RWPE1 (cell line): ENCODE results near the gene SYN1.

Experiments used
- CTCF ChIA-PET: fragments of 350-600 bp; sonication (Branson Sonifier 250); formaldehyde crosslinking; extraction: SDS; loops from one replicate; lab custom pipeline; 2021; lab: Yijun Ruan, JAX
- POLR2A ChIA-PET: fragments of 400-600 bp; formaldehyde crosslinking; extraction: SDS; loops from one replicate; lab custom pipeline; 2020; ENCODE audit warnings: antibody characterized with exemption; ENCODE audit not compliant: low non-redundant PET; lab: Yijun Ruan, JAX
- DNase-seq: peaks from one replicate; pipeline ENCODE4 v3.0.0; 2012; ENCODE audit warnings: low spot score
- H3K27ac ChIP-seq: fragments of 450-650 bp; 2 replicates; pipeline ENCODE4 v1.5.1; 2017
- CTCF ChIP-seq: fragments of 450-650 bp; conservative IDR thresholded peaks from 2 replicates; pipeline ENCODE4 v1.5.1; 2017; ENCODE audit warnings: low read depth, mild to moderate bottlenecking

SYN1 gene

GRCh38 chrX:47577424-47577823 is 42.2 kb downstream of the SYN1 start:
- POLR2A ChIA-PET: no interaction called here
- peak overlapping the region; percentile 47 for H3K27ac ChIP-seq
- DNase-seq: no peak
- CTCF ChIA-PET: interaction anchor here (1.2 kb wide), 1 partner anchor 51 kb away, joined by 3 read pairs; no protein-coding TSS in a partner anchor
- TF ChIP-seq CTCF: no peak

- TF ChIP-seq CTCF: no peak
- peak overlapping the region; percentile 25 for H3K27ac ChIP-seq
- ChIA-PET POLR2A (no interaction called here), CTCF (no interaction called here)
- DNase-seq: no peak
Observed at GRCh38 chrX:47576021-47576898, 43.4 kb downstream of the SYN1 start.

GRCh38 chrX:47574547-47575301 is 44.9 kb downstream of the SYN1 start:
- H3K27ac ChIP-seq: peak overlapping the region; percentile 97
- DNase-seq: no peak
- POLR2A ChIA-PET: no interaction called here
- no peak for TF ChIP-seq CTCF
- CTCF ChIA-PET: interaction anchor here (0.6 kb wide), 1 partner anchor 277 kb away, joined by 3 read pairs; no protein-coding TSS in a partner anchor

GRCh38 chrX:47574076-47574546 is 45.5 kb downstream of the SYN1 start:
- DNase-seq: no peak
- ChIA-PET POLR2A (no interaction called here), CTCF (no interaction called here)
- TF ChIP-seq CTCF: no peak
- peak overlapping the region; percentile 97 for H3K27ac ChIP-seq

- peak; percentile 55 for DNase-seq
- H3K27ac ChIP-seq: peak overlapping the region; percentile 97
- no peak for TF ChIP-seq CTCF
- ChIA-PET POLR2A (no interaction called here), CTCF (no interaction called here)
Observed at GRCh38 chrX:47573341-47574075, 46.1 kb downstream of the SYN1 start.
